HL-60/S4 treated with phorbol 12-myristate 13-acetate at 8.2 ng/mL for 4 days and 3 days (cell line): Measurements from ENCODE around the gene SLC30A4.
"Not testable (repeated sequence)": the region's sequence is repeated elsewhere in the genome, so short reads cannot be mapped to it uniquely, and the experiment has no call there.

Experiments used
- in situ Hi-C: fragments of 300-500 bp; cut with MboI; formaldehyde crosslinking; loops from 2 replicates; pipeline ENCODE4 v1.15.0; 2022; ENCODE audit warnings: low sequenced_read_pairs

SLC30A4 gene

GRCh38 chr15:45510758-45511280, 11.7 kb downstream of the SLC30A4 start:
- in situ Hi-C loops = no loop called here

- in situ Hi-C loops = not testable (repeated sequence)
Measured at GRCh38 chr15:45507143-45507542, 15.4 kb downstream of the SLC30A4 start.

DNA sequence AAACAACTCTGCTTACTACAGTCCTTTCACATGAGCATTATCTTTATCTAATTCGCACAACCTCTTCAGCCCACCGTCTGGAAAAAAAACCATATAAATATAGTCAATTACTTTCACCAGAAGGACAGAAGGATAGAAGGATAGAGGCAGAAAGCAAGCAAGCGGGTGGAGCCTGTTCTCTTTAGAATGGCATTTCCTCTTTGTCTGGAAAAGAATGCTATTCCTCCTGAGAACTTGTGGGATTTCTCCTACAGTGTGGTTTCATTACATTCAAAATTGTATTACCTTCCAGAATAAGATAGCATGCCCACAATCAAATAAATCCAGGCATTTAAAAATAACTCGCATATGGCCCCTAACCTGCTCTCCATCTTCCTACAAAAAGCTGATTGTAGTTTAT, 23.1 kb downstream of the SLC30A4 start:
- in situ Hi-C loops = no loop called here

DNA sequence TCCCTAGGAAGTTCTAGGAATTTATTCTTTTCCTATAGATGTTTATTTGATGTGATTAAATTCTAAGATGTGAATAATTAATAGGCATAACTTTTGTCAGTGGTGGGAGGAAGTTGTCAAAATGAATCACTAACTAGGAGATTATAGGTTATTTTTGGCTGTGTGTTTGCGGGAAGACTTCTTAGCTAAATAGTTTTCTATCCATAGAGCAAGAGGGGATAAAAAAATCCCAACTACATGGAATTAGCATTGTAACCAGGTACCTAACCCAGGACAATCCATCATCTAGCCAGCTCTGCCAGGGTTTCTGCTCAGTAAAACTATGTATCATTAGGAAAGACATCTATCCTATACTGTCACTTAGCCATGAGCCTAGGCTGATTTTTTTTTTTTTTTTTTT, 23.9 kb downstream of the SLC30A4 start:
- in situ Hi-C loops = no loop called here

- in situ Hi-C loops = no loop called here
Measured at GRCh38 chr15:45497261-45497660, 25.3 kb downstream of the SLC30A4 start.

DNA sequence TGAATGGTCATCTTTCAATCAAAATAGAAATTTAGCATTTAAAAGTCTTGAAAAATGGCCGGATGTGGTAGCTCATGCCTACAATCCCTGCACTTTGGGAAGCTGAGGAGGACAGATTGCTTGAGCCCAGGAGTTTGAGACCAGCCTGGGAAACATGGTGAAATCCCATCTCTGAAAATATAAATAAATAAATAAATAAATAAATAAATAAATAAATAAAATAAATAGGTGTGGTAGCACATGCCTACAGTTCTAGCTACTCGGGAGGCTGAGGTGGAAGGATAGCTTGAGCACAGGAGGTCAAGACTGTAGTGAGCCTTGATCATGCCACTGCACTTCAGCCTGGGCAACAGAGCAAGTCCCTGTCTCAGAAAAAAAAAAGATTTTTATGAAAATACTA, 25.9 kb downstream of the SLC30A4 start:
- in situ Hi-C loops = no loop called here

- in situ Hi-C loops = no loop called here
Measured at GRCh38 chr15:45495588-45495987, 27.0 kb downstream of the SLC30A4 start.

- in situ Hi-C loops = no loop called here
Measured at GRCh38 chr15:45489690-45490238, 32.8 kb downstream of the SLC30A4 start.

GRCh38 chr15:45486317-45486716, 36.2 kb downstream of the SLC30A4 start:
- in situ Hi-C loops = no loop called here

GRCh38 chr15:45481135-45481534, 41.4 kb downstream of the SLC30A4 start:
- in situ Hi-C loops = no loop called here

DNA sequence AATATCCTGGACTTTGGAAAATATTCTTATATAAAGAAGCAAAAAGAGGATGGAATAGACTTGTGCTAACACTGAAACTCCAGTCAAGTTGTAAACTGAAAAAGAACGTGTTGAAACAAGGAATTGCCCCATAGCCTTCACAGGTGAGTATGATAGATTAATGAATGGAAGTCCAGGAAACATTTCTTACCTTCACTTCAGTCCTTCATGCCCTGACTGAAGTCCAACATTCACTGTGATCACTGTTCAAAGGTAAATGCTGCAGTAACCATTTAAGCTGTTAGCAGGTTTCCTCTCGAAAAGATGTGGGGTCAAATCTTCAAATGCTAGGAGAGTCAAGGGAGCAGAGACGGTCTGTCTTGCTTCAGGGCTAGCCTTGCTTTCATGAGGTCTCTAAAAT, 46.1 kb downstream of the SLC30A4 start:
- in situ Hi-C loops = no loop called here

DNA sequence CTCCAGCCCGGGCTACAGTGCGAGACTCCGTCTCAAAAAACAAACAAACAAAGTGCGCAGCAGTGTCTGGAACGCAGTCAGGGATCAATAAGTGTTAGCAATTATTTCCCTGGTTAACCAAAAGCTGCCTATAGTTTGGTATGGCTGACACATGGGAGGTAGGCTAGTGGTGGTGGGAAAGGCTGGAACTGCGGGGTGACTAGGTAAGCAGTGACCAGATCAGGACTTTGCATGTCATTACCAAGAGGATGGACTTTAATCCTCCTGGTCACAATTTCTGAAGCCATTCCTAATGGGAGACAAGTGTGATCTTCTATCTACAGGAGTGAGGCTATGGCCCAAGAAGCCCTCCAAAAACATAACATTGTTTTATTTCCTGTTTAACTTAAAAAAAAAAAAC, 47.8 kb downstream of the SLC30A4 start:
- in situ Hi-C loops = no loop called here

GRCh38 chr15:45473068-45473467, 49.5 kb downstream of the SLC30A4 start:
- in situ Hi-C loops = no loop called here

DNA sequence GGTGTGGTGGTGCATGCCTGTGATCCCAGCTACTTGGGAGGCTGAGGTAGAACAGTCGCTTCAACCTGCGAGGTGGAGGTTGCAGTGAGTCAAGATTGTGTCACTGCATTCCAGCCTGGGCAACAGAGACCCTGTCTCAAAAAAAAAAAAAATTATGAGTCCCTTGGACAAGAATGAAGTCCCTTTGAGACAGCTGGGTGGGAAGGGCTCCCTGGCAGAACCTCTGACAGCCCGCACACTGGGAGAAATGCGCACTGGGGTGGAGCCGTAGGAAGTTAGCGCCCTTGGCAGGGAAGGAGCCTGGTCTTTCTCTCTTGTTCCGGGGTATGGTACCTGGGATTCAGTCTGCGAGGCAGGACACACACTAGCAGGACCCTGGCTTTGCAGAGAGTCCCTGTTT, 51.4 kb downstream of the SLC30A4 start:
- in situ Hi-C loops = no loop called here

DNA sequence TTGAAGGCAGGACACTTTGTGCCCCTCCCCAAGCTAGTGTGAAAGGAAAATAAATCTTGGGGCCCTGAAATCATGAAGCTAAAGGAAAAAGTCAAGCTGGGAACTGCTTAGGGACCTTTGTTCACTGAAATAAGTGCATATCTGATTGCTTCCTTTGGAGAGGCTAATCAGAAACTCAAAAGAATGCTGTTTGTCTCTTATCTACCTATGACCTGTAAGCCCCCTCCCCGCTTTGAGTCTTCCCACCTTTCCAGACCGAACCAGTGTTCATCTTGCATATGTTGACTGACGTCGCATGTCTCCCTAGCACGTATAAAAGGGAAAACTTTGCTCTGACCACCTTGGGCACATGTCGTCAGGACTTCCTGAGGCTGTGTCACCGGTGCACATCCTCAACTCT, 53.1 kb downstream of the SLC30A4 start:
- in situ Hi-C loops = no loop called here

GRCh38 chr15:45469027-45469426, 53.5 kb downstream of the SLC30A4 start:
- in situ Hi-C loops = no loop called here

- in situ Hi-C loops = no loop called here
Measured at GRCh38 chr15:45468294-45468693, 54.3 kb downstream of the SLC30A4 start.

DNA sequence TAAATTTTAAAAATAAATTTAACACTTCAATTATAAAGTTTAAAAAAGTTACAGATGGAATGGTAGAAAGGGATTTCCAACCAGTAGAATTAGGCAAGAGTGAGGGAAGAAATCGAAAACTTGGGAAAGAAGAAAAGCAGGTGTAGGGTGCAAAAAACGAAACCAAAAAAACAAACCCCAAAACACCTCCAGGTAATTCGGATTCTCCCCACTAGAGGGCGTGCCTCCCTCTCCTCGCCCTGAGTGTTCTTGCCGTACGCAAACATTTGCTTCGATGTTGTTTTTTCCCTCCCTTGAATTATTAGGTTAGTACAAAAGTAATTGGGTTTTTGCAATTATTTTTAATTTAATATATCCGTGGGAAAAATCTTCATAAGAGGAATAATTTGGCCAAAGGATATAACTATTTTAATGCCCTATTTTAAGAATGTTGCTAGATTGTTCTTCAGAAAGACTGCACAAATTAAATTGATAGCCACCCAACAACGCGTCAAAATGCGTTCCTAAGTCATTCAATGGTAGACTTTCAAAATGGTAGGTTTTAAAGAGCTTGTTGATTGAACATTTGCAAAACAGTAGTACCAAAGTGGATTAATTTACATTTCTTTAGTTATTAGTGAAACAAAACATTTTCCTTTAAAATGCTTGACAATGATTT, 63.7 kb downstream of the SLC30A4 start:
- in situ Hi-C loops = no loop called here

GRCh38 chr15:45457641-45458539, 64.7 kb downstream of the SLC30A4 start:
- in situ Hi-C loops = no loop called here

DNA sequence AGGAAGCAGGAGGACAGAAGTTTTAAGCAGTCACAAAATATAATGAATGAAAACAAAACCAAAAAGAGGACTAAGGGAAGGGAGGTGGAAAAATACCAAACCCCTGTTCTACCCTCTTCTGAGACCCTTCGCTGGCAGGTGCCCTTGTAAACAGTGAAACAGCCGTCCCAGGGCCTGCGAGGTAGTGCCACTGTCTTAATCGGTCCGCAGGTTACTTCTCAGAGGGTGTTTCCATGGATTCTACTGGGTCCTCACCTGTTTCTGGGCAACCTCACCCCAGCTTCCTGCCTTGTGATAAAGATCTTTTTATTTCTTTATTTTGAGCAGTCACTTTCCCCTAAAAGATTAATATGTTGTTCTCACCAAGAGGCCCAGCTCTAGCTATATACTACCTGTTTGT, 65.3 kb downstream of the SLC30A4 start:
- in situ Hi-C loops = no loop called here

DNA sequence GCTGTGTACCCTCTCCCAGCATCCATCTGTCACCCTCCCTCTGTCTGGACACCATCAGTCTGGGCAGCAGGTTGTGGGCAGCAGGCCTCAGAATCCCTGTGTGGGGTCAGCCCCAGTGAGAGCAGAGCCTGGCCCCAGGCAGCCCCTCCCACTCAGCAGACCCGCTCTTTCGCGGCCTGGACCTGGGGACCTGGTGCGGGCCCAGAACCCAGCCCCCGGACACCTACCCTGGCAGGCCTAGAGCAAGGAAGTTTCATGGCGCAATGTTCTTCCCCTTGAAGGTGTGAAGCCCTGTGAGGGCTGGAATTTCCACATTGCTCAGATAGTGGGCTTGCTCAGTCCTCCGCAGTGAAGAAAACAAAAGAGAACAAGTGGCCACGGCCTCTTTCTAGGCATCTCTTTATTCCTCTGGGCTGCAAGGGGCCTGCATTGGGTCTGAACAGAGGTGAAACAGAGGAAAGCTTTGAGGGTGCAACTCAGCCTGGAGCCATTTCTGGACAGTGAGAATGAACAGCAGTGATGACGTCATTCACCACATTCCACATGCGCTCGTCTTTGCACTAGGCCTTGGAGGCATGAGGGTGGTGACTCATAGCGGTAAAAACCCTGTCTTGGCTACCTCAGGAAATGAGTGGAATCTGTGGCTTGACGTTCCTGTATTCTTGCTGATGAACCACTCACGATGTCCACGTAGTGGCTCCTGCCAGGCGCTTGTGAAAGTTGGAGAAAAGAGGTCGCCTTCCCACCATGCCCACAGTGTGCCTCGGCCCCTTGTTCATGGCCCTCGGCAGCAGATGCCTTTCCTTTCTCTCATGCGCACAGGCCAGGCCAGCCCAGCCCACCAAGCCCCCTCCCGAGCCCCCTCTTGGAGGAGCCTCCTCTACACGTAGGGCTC, 66.1 kb downstream of the SLC30A4 start:
- in situ Hi-C loops = no loop called here
